PC-9 (cell line): ENCODE results near the gene ABCE1. TPM values are rescaled to one million over a fixed set of nuclear protein-coding genes. Genes with fewer than 3 reads are reported as not detected.

ENCODE experiments used
- BruUV-seq: library from RNA; stranded (reverse); fragments of 400-500 nt; replicated peaks from 2 replicates; lab custom pipeline; 2021; lab: Mats Ljungman, UMichigan
- CTCF ChIA-PET: fragments of 300-600 bp; sonication (Branson Sonifier 250); formaldehyde crosslinking; loops from one replicate; lab custom pipeline; 2022; ENCODE audit warnings: antibody characterized with exemption; lab: Charles Lee
- POLR2A ChIA-PET: fragments of 300-600 bp; sonication (Branson Sonifier 250); formaldehyde crosslinking; loops from one replicate; lab custom pipeline; 2022; ENCODE audit warnings: antibody characterized with exemption; ENCODE audit not compliant: unreplicated experiment; lab: Charles Lee
- DNase-seq, 2 experiments: peaks; one replicate each; pipeline versions ENCODE4 v3.0.0 to v3.0.0-alpha.2; 2015 to 2022; ENCODE audit warnings: mixed read lengths in 1 of 2
- H2AFZ ChIP-seq: fragments of 200-600 bp; sonication (generic); 2 replicates; pipeline ENCODE4 v1.8.1; 2017; ENCODE audit warnings: antibody characterized with exemption
- H3F3A ChIP-seq: fragments of 200-600 bp; sonication (generic); 2 replicates; pipeline ENCODE4 v1.8.1; 2017; ENCODE audit warnings: antibody characterized with exemption, mild to moderate bottlenecking, low read depth; ENCODE audit not compliant: insufficient read depth
- H3K27ac ChIP-seq: fragments of 200-600 bp; sonication (generic); 2 replicates; pipeline ENCODE4 v1.6.1; 2016; ENCODE audit warnings: mixed run types
- H3K27me3 ChIP-seq: fragments of 200-600 bp; sonication (generic); 2 replicates; pipeline ENCODE4 v1.6.1; 2016; ENCODE audit warnings: low read depth, mixed run types; ENCODE audit not compliant: insufficient read depth
- H3K36me3 ChIP-seq: fragments of 200-600 bp; sonication (generic); 2 replicates; pipeline ENCODE4 v1.6.1; 2016; ENCODE audit warnings: low read depth, mixed run types
- H3K4me1 ChIP-seq: fragments of 200-600 bp; sonication (generic); replicated peaks from 2 replicates; pipeline ENCODE4 v1.6.1; 2016; ENCODE audit warnings: mixed run types; ENCODE audit not compliant: insufficient read depth
- H3K4me2 ChIP-seq: fragments of 200-600 bp; sonication (generic); 2 replicates; pipeline ENCODE4 v1.6.1; 2017; ENCODE audit warnings: mixed run types
- H3K4me3 ChIP-seq: fragments of 200-600 bp; sonication (generic); 2 replicates; pipeline ENCODE4 v1.6.1; 2016; ENCODE audit warnings: mixed run types
- H3K79me2 ChIP-seq: fragments of 200-600 bp; sonication (generic); 2 replicates; pipeline ENCODE4 v1.6.1; 2017; ENCODE audit warnings: low read depth, mixed run types
- H3K9me2 ChIP-seq: fragments of 200-600 bp; sonication (generic); 2 replicates; pipeline ENCODE4 v1.8.1; 2017; ENCODE audit warnings: mild to moderate bottlenecking; ENCODE audit not compliant: insufficient read depth
- H3K9me3 ChIP-seq: fragments of 200-600 bp; sonication (generic); 2 replicates; pipeline ENCODE4 v1.8.1; 2016; ENCODE audit warnings: low read depth; ENCODE audit not compliant: insufficient read depth
- H4K20me1 ChIP-seq: fragments of 200-600 bp; sonication (generic); 2 replicates; pipeline ENCODE4 v1.8.1; 2017; ENCODE audit not compliant: insufficient read depth
- CTCF ChIP-seq: fragments of 200-600 bp; sonication (generic); conservative IDR thresholded peaks from 2 replicates; pipeline ENCODE4 v1.6.1; 2017; ENCODE audit warnings: mixed run types, antibody characterized with exemption, mild to moderate bottlenecking, moderate library complexity
- EZH2 ChIP-seq: fragments of 200-600 bp; sonication (generic); IDR thresholded peaks from 2 replicates; pipeline ENCODE4 v1.8.0; 2017; ENCODE audit warnings: antibody characterized with exemption, low read depth
- intact Hi-C: fragments of 100-400 bp; cut with micrococcal nuclease; formaldehyde crosslinking; loops from one replicate; pipeline ENCODE4 v1.10.0; 2022; ENCODE audit not compliant: unreplicated experiment
- total RNA-seq: library from RNA; stranded (reverse); gene quantifications from 2 replicates; pipeline ENCODE4 v1.2.3, GENCODE V29; 2021

The ABCE1 gene
- total RNA-seq, 1 experiment from 2014 or later, result 60.6 TPM

- no peak overlapping the region for H2AFZ ChIP-seq
- H4K20me1 ChIP-seq, result peaks cover 36% of the 10 kb centered on the region
- H3F3A ChIP-seq, result no peaks in the 10 kb centered on the region
- no peak for DNase-seq
- ChIA-PET POLR2A (no interaction called here), CTCF (no interaction called here)
- peaks cover 12% of the 10 kb centered on the region; the same call in 1 of the 2 replicates for H3K4me1 ChIP-seq
- no peaks in the 10 kb centered on the region for H3K9me2 ChIP-seq
- TF ChIP-seq EZH2 (no peak), CTCF (no peak)
- H3K79me2 ChIP-seq, result peaks cover 58% of the 10 kb centered on the region
- no peaks in the 10 kb centered on the region for H3K27me3 ChIP-seq
- H3K4me3 ChIP-seq, result no peak overlapping the region
- BruUV-seq, result no TSS peak
- no peak overlapping the region for H3K27ac ChIP-seq
- intact Hi-C loops, result loop anchor here (10.0 kb wide), 1 partner anchor 51 kb away; no protein-coding TSS in a partner anchor
- no peaks in the 10 kb centered on the region for H3K9me3 ChIP-seq
- no peak overlapping the region for H3K4me2 ChIP-seq
- H3K36me3 ChIP-seq, result peaks cover 46% of the 10 kb centered on the region
Measured at GRCh38 chr4:145103496-145103895, 5.4 kb downstream of the ABCE1 start.

- no peaks in the 10 kb centered on the region for H3K27me3 ChIP-seq
- ChIA-PET POLR2A (no interaction called here), CTCF (no interaction called here)
- H2AFZ ChIP-seq, result no peak overlapping the region
- H3K4me2 ChIP-seq, result no peak overlapping the region
- intact Hi-C loops, result loop anchor here (10.0 kb wide), 1 partner anchor 48 kb away; no protein-coding TSS in a partner anchor
- peaks cover 44% of the 10 kb centered on the region for H3K36me3 ChIP-seq
- no peak for DNase-seq
- no peaks in the 10 kb centered on the region for H3F3A ChIP-seq
- H3K79me2 ChIP-seq, result peaks cover 22% of the 10 kb centered on the region
- H3K9me2 ChIP-seq, result no peaks in the 10 kb centered on the region
- no peak overlapping the region for H3K27ac ChIP-seq
- H3K4me1 ChIP-seq, result no peaks in the 10 kb centered on the region
- no peak overlapping the region for H3K4me3 ChIP-seq
- BruUV-seq, result no TSS peak
- TF ChIP-seq CTCF, result no peak
- no peak for TF ChIP-seq EZH2
- no peaks in the 10 kb centered on the region for H3K9me3 ChIP-seq
- H4K20me1 ChIP-seq, result peaks cover 24% of the 10 kb centered on the region
Measured at GRCh38 chr4:145107126-145107525, 9.0 kb downstream of the ABCE1 start.

GRCh38 chr4:145108128-145108527 is 10.0 kb downstream of the ABCE1 start:
- Histone ChIP-seq H3K4me1 (no peaks in the 10 kb centered on the region), H3K79me2 (peaks cover 12% of the 10 kb centered on the region), H3K9me3 (no peaks in the 10 kb centered on the region), H3K9me2 (no peaks in the 10 kb centered on the region), H3F3A (no peaks in the 10 kb centered on the region), H3K4me2 (no peak overlapping the region), H3K36me3 (peaks cover 43% of the 10 kb centered on the region), H3K27me3 (no peaks in the 10 kb centered on the region), H4K20me1 (peaks cover 16% of the 10 kb centered on the region), H3K4me3 (no peak overlapping the region), H2AFZ (no peak overlapping the region), H3K27ac (no peak overlapping the region)
- intact Hi-C loops, result loop anchor here (10.0 kb wide), 1 partner anchor 47 kb away; no protein-coding TSS in a partner anchor
- ChIA-PET POLR2A (no interaction called here), CTCF (no interaction called here)
- TF ChIP-seq EZH2 (no peak), CTCF (no peak)
- no peak for DNase-seq
- no TSS peak for BruUV-seq
